ENCODE results near the gene ACER3. TPM values are rescaled to one million over a fixed set of nuclear protein-coding genes. Genes with fewer than 3 reads are reported as not detected.
A peak's percentile ranks its signal among the peaks of the same experiment; 100 is the strongest.
"Not testable (repeated sequence)": the region's sequence is repeated elsewhere in the genome, so short reads cannot be mapped to it uniquely, and the experiment has no call there.

Gene ACER3
- 10 to 100 TPM in 3 of 4 donors, 1 to 10 TPM in 1; 6.5 to 58.9 (median 27.4) TPM for total RNA-seq

GRCh38 chr11:76860539-76861475 is at the start of gene ACER3:
Gene ACER3 (plus strand): TSS chr11:76860918. CDS start chr11:76860977, 59 bp downstream.
- no peaks in the 10 kb centered on the region for H3K9me3 ChIP-seq
- intact Hi-C loops (cut with DNase I; ENCODE audit: low total_unique reads), result no loop called here

GRCh38 chr11:76811259-76811658 is 49.5 kb upstream of the ACER3 start:
- Histone ChIP-seq H3K27ac (no peak overlapping the region), H3K27me3 (no peaks in the 10 kb centered on the region), H3K9me3 (no peaks in the 10 kb centered on the region), H3K36me3 (no peaks in the 10 kb centered on the region), H3K4me3 (no peak overlapping the region), H3K4me1 (no peaks in the 10 kb centered on the region)
- DNase-seq, result no peak
- TF ChIP-seq POLR2A (IDR thresholded peaks at IDR 0.05), result no peak
- TF ChIP-seq CTCF (IDR thresholded peaks at IDR 0.05), result no peak
- intact Hi-C loops (cut with DNase I; ENCODE audit: low total_unique reads), result no loop called here

More at GRCh38 chr11:76860539-76861475, at the start of gene ACER3:
- TF ChIP-seq CTCF (IDR thresholded peaks at IDR 0.05) (peak in 2 of 4 experiments; percentile 9 to 30), POLR2A (IDR thresholded peaks at IDR 0.05) (peak; percentile 90 to 91)
- DNase-seq, result peak; percentile 90 to 91
- Histone ChIP-seq H3K27ac (peak within 1 kb of the TSS; percentile 86 to 89), H3K4me1 (no peaks in the 10 kb centered on the region), H3K4me3 (peak within 1 kb of the TSS; percentile 59 to 75), H3K36me3 (no peaks in the 10 kb centered on the region), H3K27me3 (no peaks in the 10 kb centered on the region)

GRCh38 chr11:76814414-76814813 is 46.3 kb upstream of the ACER3 start:
- no peak for DNase-seq
- no peaks in the 10 kb centered on the region for H3K36me3 ChIP-seq
- no peak for TF ChIP-seq POLR2A (IDR thresholded peaks at IDR 0.05)
- no peak for TF ChIP-seq CTCF (IDR thresholded peaks at IDR 0.05)
- no peaks in the 10 kb centered on the region for H3K4me1 ChIP-seq
- H3K9me3 ChIP-seq, result no peaks in the 10 kb centered on the region
- no peak overlapping the region for H3K4me3 ChIP-seq
- no peaks in the 10 kb centered on the region for H3K27me3 ChIP-seq
- intact Hi-C loops (cut with DNase I; ENCODE audit: low total_unique reads), result no loop called here
- H3K27ac ChIP-seq, result no peak overlapping the region

DNA sequence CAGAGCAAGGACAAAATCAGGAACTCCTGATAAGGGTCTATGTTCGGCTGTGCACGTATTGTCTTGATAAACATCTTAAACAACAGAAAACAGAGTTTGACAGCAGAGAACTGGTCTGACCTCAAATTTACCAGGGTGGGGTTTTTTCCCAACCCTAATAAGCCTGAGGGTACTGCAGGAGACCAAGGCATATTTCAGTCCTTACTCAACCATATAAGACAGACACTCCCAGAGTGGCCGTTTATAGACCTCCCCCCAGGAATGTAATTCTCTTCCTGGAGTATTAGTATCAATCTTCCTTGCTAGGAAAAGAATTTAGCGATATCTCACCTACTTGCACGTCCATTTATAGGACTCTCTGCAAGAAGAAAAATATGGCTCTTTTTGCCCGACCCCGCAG is 45.0 kb upstream of the ACER3 start:
- H3K36me3 ChIP-seq; H3K9me3 ChIP-seq; H3K4me3 ChIP-seq; intact Hi-C loops (cut with DNase I; ENCODE audit: low total_unique reads); H3K4me1 ChIP-seq; H3K27ac ChIP-seq; DNase-seq; H3K27me3 ChIP-seq: not testable (repeated sequence)

DNA sequence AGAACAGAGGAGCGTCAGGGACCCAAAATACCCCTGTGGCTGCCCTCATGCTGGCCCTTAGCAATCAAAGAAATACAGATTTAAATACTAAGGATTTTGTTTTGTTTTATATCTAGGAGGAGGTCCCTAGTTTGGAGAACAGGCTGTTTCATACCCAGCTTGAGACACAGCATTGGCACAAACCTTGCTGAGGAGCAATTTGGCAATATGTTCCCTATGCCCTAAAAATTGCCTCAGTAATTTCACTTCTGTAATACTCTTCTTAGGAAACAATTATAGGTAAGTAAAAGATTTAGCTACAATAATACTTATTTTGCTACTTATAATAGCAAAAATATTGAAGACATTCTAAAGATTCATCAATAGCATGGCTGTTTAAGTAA is 40.5 kb upstream of the ACER3 start:
- intact Hi-C loops (cut with DNase I; ENCODE audit: low total_unique reads), result no loop called here

GRCh38 chr11:76821396-76821795 is 39.3 kb upstream of the ACER3 start:
- H3K4me3 ChIP-seq; H3K27me3 ChIP-seq; H3K4me1 ChIP-seq; H3K36me3 ChIP-seq; H3K27ac ChIP-seq; intact Hi-C loops (cut with DNase I; ENCODE audit: low total_unique reads); DNase-seq; H3K9me3 ChIP-seq: not testable (repeated sequence)

More for the DNA sequence above, 40.5 kb upstream of the ACER3 start:
- Histone ChIP-seq H3K36me3 (no peaks in the 10 kb centered on the region), H3K9me3 (no peaks in the 10 kb centered on the region), H3K27me3 (no peaks in the 10 kb centered on the region), H3K4me1 (no peaks in the 10 kb centered on the region), H3K4me3 (no peak overlapping the region), H3K27ac (no peak overlapping the region)
- no peak for DNase-seq
- TF ChIP-seq CTCF (IDR thresholded peaks at IDR 0.05), result no peak
- TF ChIP-seq POLR2A (IDR thresholded peaks at IDR 0.05), result no peak
